NCI-H1436 treated with DMSO at 0.1 percent for 48 hours (cell line): Measurements from ENCODE around the gene TTC39B.

ENCODE experiments used
- DNase-seq: peaks from one replicate; lab custom pipeline; 2025; lab: John Stamatoyannopoulos, UW

The TTC39B gene

DNA sequence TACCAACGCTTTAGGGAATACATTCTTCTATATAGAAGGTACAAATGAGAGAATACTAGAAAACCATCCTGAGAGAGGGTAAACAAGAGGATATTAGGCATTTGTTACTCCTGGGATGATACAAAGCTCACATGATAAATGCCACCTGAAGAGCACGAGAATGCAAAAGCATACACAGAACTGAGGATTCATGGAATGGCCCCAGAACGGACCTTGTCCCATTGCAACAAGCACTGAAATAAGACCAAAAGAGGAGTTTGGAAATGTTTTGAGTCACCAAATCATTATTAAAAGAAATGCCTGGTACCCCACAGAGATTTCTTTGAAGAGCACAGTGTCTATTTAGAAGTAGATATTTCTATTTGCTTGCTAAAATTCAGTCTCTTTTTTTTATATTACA, 173.5 kb downstream of the TTC39B start:
- no peak for DNase-seq

DNA sequence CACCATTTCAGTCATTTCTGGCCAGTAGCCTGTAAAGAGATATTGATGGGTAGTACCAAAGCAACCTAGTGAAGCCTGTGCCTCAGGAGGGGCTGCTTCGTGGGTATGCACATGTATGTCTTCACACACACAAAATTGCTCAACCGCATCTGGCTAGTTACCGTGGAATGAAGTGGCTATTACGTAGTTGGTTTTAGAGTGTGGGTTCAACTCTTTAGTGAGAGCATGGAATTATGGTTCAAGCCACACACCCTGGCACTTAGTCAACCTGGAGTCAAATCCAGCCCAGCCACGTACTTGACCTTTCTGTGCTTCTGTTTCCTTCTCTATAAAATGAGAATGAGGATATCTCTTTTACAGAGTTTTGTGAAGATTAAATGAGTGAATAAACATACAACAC, 174.9 kb downstream of the TTC39B start:
- DNase-seq = no peak

DNA sequence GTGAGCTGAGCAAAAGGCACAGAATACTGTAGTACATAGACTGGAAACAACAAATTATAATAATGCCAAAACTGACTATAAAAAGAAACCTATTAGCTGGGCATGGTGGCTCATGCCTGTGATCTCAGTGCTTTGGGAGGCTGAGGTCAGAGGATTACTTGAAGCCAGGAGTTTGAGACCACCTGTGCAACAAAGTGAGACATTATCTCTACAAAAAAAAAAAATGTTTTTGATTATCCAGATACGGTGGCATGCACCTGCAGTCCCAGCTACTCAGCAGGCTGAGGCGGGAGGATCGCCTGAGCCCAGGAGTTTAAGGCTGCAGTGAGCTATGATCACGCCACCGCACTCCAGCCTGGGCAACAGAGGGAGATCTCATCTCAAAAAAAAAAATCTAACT, 175.9 kb downstream of the TTC39B start:
- no peak for DNase-seq

DNA sequence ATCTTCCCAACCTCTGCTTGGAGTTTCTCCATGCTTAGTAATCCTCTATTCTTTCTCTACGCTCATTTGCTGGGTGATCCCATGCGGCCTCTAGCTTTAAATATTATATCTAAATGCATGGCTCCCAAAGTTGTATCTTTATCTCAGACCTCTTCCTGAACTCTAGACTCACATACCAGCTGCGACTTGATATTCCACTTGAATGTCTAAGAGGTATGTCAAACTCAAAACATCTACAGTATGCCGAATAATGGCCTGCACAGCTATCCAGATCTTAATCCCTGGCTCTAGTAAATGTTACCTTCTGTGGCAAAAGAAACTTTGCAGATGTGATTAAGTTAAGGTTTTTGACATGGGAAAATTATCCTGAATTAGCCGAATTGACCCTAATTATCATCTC, 179.2 kb downstream of the TTC39B start:
- no peak for DNase-seq

DNA sequence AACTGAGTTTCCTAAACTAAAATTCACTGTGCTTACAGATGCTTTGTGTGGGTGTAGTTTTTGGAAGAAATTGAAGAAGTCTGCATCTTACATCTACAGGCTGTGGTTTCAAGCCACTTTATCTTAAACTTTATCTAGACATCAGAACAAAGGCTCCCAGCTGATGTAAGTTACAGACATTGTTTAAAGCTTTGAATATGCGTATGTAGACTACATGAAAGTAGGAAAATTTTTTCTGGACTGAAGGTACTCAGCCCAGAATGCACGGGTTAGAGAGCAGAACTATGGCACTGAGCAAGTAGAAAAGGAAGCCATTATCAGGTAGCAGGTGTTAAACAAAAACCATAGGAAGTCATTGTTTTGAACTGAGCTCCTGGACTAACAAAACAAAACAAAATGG, 185.4 kb downstream of the TTC39B start:
- DNase-seq = no peak

DNA sequence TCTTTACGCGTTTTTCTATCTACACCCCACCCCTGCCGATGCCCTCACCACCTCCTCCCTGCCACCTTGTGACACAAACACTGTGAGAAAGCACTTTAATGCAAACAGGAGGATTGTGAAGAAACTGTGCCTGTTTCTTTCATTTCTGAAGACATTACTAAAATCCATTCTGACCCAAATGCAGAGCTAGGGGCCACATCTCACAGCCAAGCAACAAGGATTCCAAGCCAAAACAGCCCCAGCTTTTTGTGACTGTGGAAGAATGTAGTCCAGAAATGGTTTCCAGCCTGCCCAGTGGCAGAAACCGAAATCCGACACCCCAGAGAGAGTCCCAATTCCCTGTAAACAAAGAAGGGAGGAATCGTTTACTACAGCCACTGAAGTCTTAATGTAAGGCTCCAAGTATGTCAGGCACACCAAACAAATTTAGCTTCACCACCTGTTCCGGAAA, 190.9 kb downstream of the TTC39B start:
- no peak for DNase-seq

DNA sequence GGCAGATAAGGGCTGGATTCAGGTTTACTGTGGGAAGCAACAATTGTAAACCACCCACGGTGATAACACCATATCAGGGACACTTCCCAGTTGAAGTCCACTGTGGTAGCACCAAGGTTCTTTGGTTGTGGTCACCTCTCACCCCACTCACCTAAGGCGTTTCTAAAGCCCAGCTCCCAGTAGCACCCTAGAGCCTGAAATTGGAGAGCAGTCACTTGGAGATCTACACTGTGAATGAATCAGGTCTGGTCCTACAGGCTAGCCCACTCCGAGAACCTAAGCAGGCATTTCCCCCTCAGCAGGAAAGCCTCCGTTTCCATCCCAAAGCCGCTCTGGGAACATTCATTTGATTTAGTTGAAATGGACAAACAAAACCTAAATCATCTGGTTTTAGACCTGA, 191.3 kb downstream of the TTC39B start:
- DNase-seq = no peak

DNA sequence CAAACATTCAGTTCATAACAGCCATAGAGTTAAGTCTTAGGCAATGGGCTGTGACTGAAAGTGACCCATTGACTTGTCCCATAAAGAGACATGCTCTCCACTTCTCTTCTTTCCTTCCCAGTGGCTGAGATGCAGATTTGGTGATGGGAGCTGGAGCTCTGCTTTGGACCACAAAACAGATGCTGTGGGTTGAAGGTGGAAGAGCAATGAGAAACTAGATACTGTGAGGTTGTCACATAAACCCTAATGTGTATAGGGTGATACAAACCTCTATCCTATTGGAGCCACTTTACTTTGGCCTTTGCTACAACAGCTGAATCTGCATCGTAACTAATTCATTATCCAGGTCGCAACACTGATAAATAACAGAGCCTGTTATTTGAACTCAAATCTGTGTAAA, 192.0 kb downstream of the TTC39B start:
- no peak for DNase-seq
